Lower lobe of right lung (tissue), 2 donors: ENCODE results near the gene COG4. TPM values are rescaled to one million over a fixed set of nuclear protein-coding genes. Genes with fewer than 3 reads are reported as not detected.

ENCODE experiments used
- ATAC-seq, 2 donors: fragments of 200-7000 bp; cut with Tn5 transposase; one replicate each; pipeline ENCODE4 v1.9.1; 2020 to 2022; ENCODE audit warnings: mild to moderate bottlenecking in 2 of 2, moderate library complexity in 2 of 2
- DNase-seq: peaks from one replicate; pipeline ENCODE4 v3.0.0-alpha.2; 2020
- H3K27ac ChIP-seq: fragments of 200-600 bp; one replicate; pipeline ENCODE4 v1.8.0; 2022
- H3K27me3 ChIP-seq: fragments of 200-600 bp; one replicate; pipeline ENCODE4 v1.8.0; 2022; ENCODE audit warnings: low read depth
- H3K36me3 ChIP-seq: fragments of 200-600 bp; one replicate; pipeline ENCODE4 v1.8.0; 2022; ENCODE audit warnings: mild to moderate bottlenecking
- H3K4me1 ChIP-seq: fragments of 200-600 bp; one replicate; pipeline ENCODE4 v1.8.0; 2022
- H3K4me3 ChIP-seq: fragments of 200-600 bp; one replicate; pipeline ENCODE4 v1.8.0; 2022; ENCODE audit warnings: mild to moderate bottlenecking
- H3K9me3 ChIP-seq: fragments of 200-600 bp; one replicate; pipeline ENCODE4 v1.8.0; 2022
- intact Hi-C: fragments of 100-400 bp; cut with DNase I; formaldehyde crosslinking; loops from one replicate; pipeline ENCODE4 v1.11.0; 2022
- total RNA-seq: library from RNA; stranded (reverse); fragmentation: NEBNext Ultra II Directional; extraction: Animal tissue kit (Norgen Biotek cat#: 25700); gene quantifications from one replicate; pipeline ENCODE4 v1.2.1, GENCODE V29; 2021
- TF ChIP-seq, protein P1 (sequence below): fragments of 200-600 bp; IDR thresholded peaks from one replicate; pipeline ENCODE4 v1.8.0; 2022; ENCODE audit warnings: antibody characterized with exemption, mild to moderate bottlenecking
- donor health status: DM: no; HTN: yes; CAD: no; lungs with severe emphysema.

COG4 gene
- total RNA-seq, 1 donor from 2014 or later = 62.0 TPM

- DNase-seq (peak; percentile 60), ATAC-seq (no peak)
- TF ChIP-seq, protein P1, sequence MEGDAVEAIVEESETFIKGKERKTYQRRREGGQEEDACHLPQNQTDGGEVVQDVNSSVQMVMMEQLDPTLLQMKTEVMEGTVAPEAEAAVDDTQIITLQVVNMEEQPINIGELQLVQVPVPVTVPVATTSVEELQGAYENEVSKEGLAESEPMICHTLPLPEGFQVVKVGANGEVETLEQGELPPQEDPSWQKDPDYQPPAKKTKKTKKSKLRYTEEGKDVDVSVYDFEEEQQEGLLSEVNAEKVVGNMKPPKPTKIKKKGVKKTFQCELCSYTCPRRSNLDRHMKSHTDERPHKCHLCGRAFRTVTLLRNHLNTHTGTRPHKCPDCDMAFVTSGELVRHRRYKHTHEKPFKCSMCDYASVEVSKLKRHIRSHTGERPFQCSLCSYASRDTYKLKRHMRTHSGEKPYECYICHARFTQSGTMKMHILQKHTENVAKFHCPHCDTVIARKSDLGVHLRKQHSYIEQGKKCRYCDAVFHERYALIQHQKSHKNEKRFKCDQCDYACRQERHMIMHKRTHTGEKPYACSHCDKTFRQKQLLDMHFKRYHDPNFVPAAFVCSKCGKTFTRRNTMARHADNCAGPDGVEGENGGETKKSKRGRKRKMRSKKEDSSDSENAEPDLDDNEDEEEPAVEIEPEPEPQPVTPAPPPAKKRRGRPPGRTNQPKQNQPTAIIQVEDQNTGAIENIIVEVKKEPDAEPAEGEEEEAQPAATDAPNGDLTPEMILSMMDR = no peak
- intact Hi-C loops = no loop called here
- Histone ChIP-seq H3K36me3 (no peaks in the 10 kb centered on the region), H3K27me3 (no peaks in the 10 kb centered on the region), H3K4me3 (peak overlapping the region; percentile 16), H3K9me3 (no peaks in the 10 kb centered on the region), H3K4me1 (peaks cover 80% of the 10 kb centered on the region), H3K27ac (peak overlapping the region; percentile 68)
Observed at GRCh38 chr16:70432723-70433457, 90.5 kb downstream of the COG4 start.

DNA sequence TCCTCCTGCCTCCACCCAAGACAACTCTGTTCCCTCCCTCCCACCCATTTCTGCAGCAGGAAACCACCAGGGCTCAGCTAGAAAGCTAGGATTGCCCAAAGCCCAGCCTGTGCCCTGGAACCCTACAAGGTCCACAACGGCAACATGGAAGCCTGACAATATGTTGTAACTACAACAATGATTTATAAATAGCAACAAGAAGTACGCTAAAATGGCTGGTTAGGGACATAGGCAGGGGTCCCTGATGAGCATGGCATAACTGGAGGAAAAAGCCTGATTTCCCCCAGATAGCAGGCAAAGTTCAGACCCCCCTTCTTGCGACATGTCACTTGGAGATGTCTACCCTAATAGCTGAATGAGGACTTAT, 91.0 kb downstream of the COG4 start:
- ATAC-seq (no peak), DNase-seq (no peak)

DNA sequence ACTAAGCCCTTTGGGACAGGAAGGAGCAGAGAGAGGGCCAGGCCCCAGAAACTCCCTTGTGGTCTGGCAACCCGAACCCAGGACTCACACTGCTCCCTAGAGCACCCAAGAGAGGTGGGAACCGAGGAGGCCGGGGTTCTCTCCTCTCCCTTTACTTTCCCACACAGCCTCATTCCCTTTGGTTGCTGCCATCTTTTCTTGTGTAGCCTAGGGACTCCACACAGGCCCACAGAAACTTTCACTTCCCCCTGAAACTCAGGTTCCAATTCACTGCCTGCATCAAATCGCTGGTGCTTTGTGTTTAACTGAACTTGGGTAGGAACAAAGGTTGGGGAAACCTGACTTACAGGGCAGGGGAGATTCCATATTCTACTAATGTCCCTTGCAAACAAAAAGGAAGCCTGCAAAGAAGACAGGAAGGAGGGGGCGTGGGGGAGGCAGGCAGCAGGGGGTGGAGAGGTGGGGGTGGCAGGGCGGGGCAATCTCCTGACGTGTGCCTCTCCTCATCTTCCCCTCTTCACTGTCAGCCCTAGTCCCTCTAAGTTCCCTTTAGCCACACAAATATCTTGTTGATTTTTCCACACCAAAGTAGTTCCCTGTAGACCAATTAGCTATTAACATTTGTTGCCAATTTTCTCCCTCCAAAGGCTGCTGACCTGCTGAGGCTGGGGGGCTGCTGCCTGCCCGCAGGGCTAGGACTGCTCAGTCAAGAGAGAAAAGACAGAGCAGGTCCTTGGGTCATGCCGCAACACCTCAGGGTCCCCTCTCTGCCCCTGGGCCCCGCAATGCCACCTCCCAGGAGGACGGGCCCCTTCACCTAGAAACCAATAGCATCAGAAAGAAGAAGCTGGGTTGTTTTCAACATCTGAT, 92.5 kb downstream of the COG4 start:
- ATAC-seq (peak; percentile 20 to 31), DNase-seq (peak; percentile 63)
- peaks cover 81% of the 10 kb centered on the region for H3K4me1 ChIP-seq
- H3K4me3 ChIP-seq = no peak overlapping the region
- TF ChIP-seq, protein P1 = no peak
- H3K27me3 ChIP-seq = no peaks in the 10 kb centered on the region
- intact Hi-C loops = no loop called here
- no peaks in the 10 kb centered on the region for H3K36me3 ChIP-seq
- H3K9me3 ChIP-seq = no peaks in the 10 kb centered on the region
- H3K27ac ChIP-seq = peak overlapping the region; percentile 82

More for the DNA sequence above, 91.0 kb downstream of the COG4 start:
- intact Hi-C loops = no loop called here
- H3K4me1 ChIP-seq = peaks cover 80% of the 10 kb centered on the region
- no peak overlapping the region for H3K4me3 ChIP-seq
- no peaks in the 10 kb centered on the region for H3K36me3 ChIP-seq
- H3K27me3 ChIP-seq = no peaks in the 10 kb centered on the region
- H3K9me3 ChIP-seq = no peaks in the 10 kb centered on the region
- TF ChIP-seq, protein P1 = no peak
- peak overlapping the region; percentile 68 for H3K27ac ChIP-seq

Other genes with a start within 250 kb of the COG4 start
- gene AARS1, start 234.0 kb downstream of the COG4 start, total RNA-seq = 101 TPM
- 28.3 TPM for gene DDX19B, start 224.4 kb downstream of the COG4 start, total RNA-seq
- gene DDX19A, start 176.7 kb downstream of the COG4 start, total RNA-seq = 24.5 TPM
- 31.8 TPM for gene ST3GAL2, start 84.5 kb downstream of the COG4 start, total RNA-seq
- 23.8 TPM for gene FCSK, start 69.0 kb downstream of the COG4 start, total RNA-seq
- 176 TPM for gene SF3B3, start 262 bp upstream of the COG4 start, total RNA-seq
- gene IL34, start 123.0 kb upstream of the COG4 start, total RNA-seq = 2.6 TPM
- 60.8 TPM for gene MTSS2, start 162.5 kb upstream of the COG4 start, total RNA-seq